Pancreas (tissue), 10 donors: ENCODE measurements around the gene PLCH2. TPM values are rescaled to one million over a fixed set of nuclear protein-coding genes. Genes with fewer than 3 reads are reported as not detected.

Source experiments
- ATAC-seq, 4 donors: fragments of 200-7000 bp; cut with Tn5 transposase; one replicate each; pipeline versions ENCODE4 v1.8.0 to v1.9.1; 2020; ENCODE audit warnings: mild to moderate bottlenecking in 4 of 4, moderate library complexity in 4 of 4
- DNase-seq, 6 donors: peaks; one replicate each; pipeline ENCODE4 v3.0.0-alpha.2; 2020
- FAIRE-seq: peaks from 2 replicates; lab custom pipeline; 2012; peaks lifted over from hg19 to GRCh38; lab: Jason Lieb, UNC
- H3K27ac ChIP-seq, 4 donors: fragments of 200-600 bp; sonication (generic); 1 replicate in 3 of 4; 2 replicates in 1 of 4; pipeline versions ENCODE4 v1.5.0 to v1.8.0; 2020
- H3K27me3 ChIP-seq, 4 donors: fragments of 200-600 bp; one replicate each; pipeline ENCODE4 v1.8.0; 2021
- H3K36me3 ChIP-seq, 3 donors: fragments of 200-600 bp; sonication (generic) in 1 of 3; one replicate each; pipeline versions ENCODE4 v1.5.0 to v1.8.0; 2020 to 2021
- H3K4me1 ChIP-seq, 3 donors: fragments of 200-600 bp; one replicate each; pipeline ENCODE4 v1.8.0; 2021
- H3K4me3 ChIP-seq, 4 donors: fragments of 200-600 bp; sonication (generic) in 2 of 4; one replicate each; pipeline versions ENCODE4 v1.5.0 to v1.8.0; 2020 to 2021
- H3K9me3 ChIP-seq, 4 donors: fragments of 200-600 bp; one replicate each; pipeline ENCODE4 v1.8.0; 2021
- CTCF ChIP-seq, 4 donors: fragments of 200-600 bp; sonication (generic) in 3 of 4; IDR thresholded peaks; one replicate each; pipeline versions ENCODE4 v1.5.0 to v1.8.0; 2021; ENCODE audit warnings: antibody characterized with exemption in 4 of 4
- WGBS, 2 donors: extraction: QIAGEN DNeasy Blood & Tissue Kit; methylation state at CpG; one replicate each; pipeline ENCODE4 v1.1.7; 2013; 5-methylcytosine and 5-hydroxymethylcytosine counted together
- intact Hi-C, 3 donors: fragments of 100-400 bp; cut with DNase I; formaldehyde crosslinking; loops; one replicate each; pipeline versions ENCODE4 v1.11.1 to v1.14.2; 2022
- polyA plus RNA-seq, 2 donors: library from polyadenylated mRNA; stranded (reverse); fragments of 200-250 nt; gene quantifications; one replicate each; pipeline ENCODE4 v1.2.3, GENCODE V29; 2013
- total RNA-seq, 6 donors: library from RNA; stranded (reverse); fragmentation: NEBNext Ultra II Directional in 4 of 6; extraction: Animal tissue kit (Norgen Biotek cat#: 25700) in 4 of 6; gene quantifications; one replicate each; pipeline versions ENCODE4 v1.2.1 to v1.2.4, GENCODE V29; 2021 to 2023
- donor health status: healthy with polysubstance abuse.
- donor health status: DM: no; HTN: no; CAD: no; lungs with moderate emphysema.
- donor health status: DM: no; HTN: no; CAD: no.
- donor health status: control.
- donor health status: control.
- donor health status: Bipolar disorder and iron deficiency.
- donor health status: DM: yes; HTN: yes; CAD: no.
- donor health status: DM: no; HTN: no; CAD: no.
- donor health status: DM: no; HTN: no; CAD: no.
- donor health status: DM: yes; HTN: yes; CAD: no.

PLCH2 gene
- total and polyA plus RNA-seq, 8 donors = 0.79 to 163 (median 3.3) TPM

- H3K27me3 ChIP-seq = no peaks in the 10 kb centered on the region
- FAIRE-seq (no peak), ATAC-seq (no peak), DNase-seq (no peak)
- H3K36me3 ChIP-seq = no peaks in the 10 kb centered on the region
- H3K27ac ChIP-seq = no peak overlapping the region
- intact Hi-C loops = no loop called here
- H3K4me3 ChIP-seq = no peak overlapping the region
- no peaks in the 10 kb centered on the region for H3K4me1 ChIP-seq
- TF ChIP-seq CTCF (IDR thresholded peaks at IDR 0.05) = no peak
- no peaks in the 10 kb centered on the region for H3K9me3 ChIP-seq
- WGBS, 2 donors = 46 to 68% methylated on average over 7 of the region's 7 CpGs
Observed at GRCh38 chr1:2436876-2437275, 39.2 kb upstream of the PLCH2 start.

- ATAC-seq (no peak), FAIRE-seq (no peak), DNase-seq (no peak)
- Histone ChIP-seq H3K4me3 (no peak overlapping the region), H3K9me3 (no peaks in the 10 kb centered on the region), H3K4me1 (no peaks in the 10 kb centered on the region), H3K27me3 (peaks cover 0 to under 1% (median 0%) of the 10 kb centered on the region in 4 donors), H3K27ac (no peak overlapping the region), H3K36me3 (no peaks in the 10 kb centered on the region)
- intact Hi-C loops = no loop called here
- TF ChIP-seq CTCF (IDR thresholded peaks at IDR 0.05) = no peak
- 66 to 77% methylated on average over 15 of the region's 15 CpGs for WGBS, 2 donors
Observed at GRCh38 chr1:2437617-2438016, 38.5 kb upstream of the PLCH2 start.

GRCh38 chr1:2438038-2438437 is 38.1 kb upstream of the PLCH2 start:
- WGBS, 2 donors = 65 to 74% methylated on average over 15 of the region's 15 CpGs
- no peak for FAIRE-seq
- DNase-seq = no peak
- Histone ChIP-seq H3K4me1 (no peaks in the 10 kb centered on the region), H3K27ac (no peak overlapping the region), H3K4me3 (no peak overlapping the region), H3K9me3 (no peaks in the 10 kb centered on the region), H3K36me3 (no peaks in the 10 kb centered on the region), H3K27me3 (peaks cover 0 to 5% (median 0%) of the 10 kb centered on the region in 4 donors)
- intact Hi-C loops = no loop called here
- TF ChIP-seq CTCF (IDR thresholded peaks at IDR 0.05) = no peak
- no peak for ATAC-seq

- WGBS, 2 donors = 72 to 73% methylated on average over 14 of the region's 14 CpGs
- DNase-seq = no peak
Observed at GRCh38 chr1:2438641-2439040, 37.4 kb upstream of the PLCH2 start.

More at GRCh38 chr1:2438641-2439040, 37.4 kb upstream of the PLCH2 start:
- no peaks in the 10 kb centered on the region for H3K9me3 ChIP-seq
- no peaks in the 10 kb centered on the region for H3K4me1 ChIP-seq
- H3K27ac ChIP-seq = no peak overlapping the region
- H3K27me3 ChIP-seq = peaks cover 0 to 7% (median 0%) of the 10 kb centered on the region in 4 donors
- FAIRE-seq (no peak), ATAC-seq (no peak)
- H3K4me3 ChIP-seq = no peak overlapping the region
- no peak for TF ChIP-seq CTCF (IDR thresholded peaks at IDR 0.05)
- no peaks in the 10 kb centered on the region for H3K36me3 ChIP-seq
- intact Hi-C loops = no loop called here
